ENCODE results near the gene ARHGAP4.

ARHGAP4 gene

GRCh38 chrX:153901753-153902140, 24.3 kb downstream of the ARHGAP4 start:
- no peak overlapping the region for H3K4me3 ChIP-seq (replicated peaks; ENCODE audit: insufficient read depth, low read length)
- no peak for DNase-seq (ENCODE audit: low read depth in 1 of 2, low spot score in 1 of 2)
- H3K27ac ChIP-seq (replicated peaks) = peak overlapping the region; percentile 40; the same call in 1 of the 2 replicates

GRCh38 chrX:153900831-153901752, 25.0 kb downstream of the ARHGAP4 start:
- Histone ChIP-seq H3K27me3 (ENCODE audit: insufficient read depth, poor library complexity, severe bottlenecking) (no peaks in the 10 kb centered on the region), H3K4me3 (replicated peaks; ENCODE audit: insufficient read depth, low read length) (no peak overlapping the region), H3K27ac (replicated peaks) (peak overlapping the region; percentile 40)
- TF ChIP-seq CTCF (IDR thresholded peaks at IDR 0.05; ENCODE audit: insufficient read depth, low read length) (no peak), POLR2AphosphoS5 (IDR thresholded peaks at IDR 0.05; ENCODE audit: low read depth) (peak; percentile 45; the same call in 1 of the 2 replicates), REST (IDR thresholded peaks at IDR 0.05; ENCODE audit: insufficient replicate concordance, low read depth) (peak; percentile 18), GABPA (IDR thresholded peaks at IDR 0.05; ENCODE audit: low read depth) (peak; percentile 31; the same call in 1 of the 2 replicates), SPI1 (IDR thresholded peaks at IDR 0.05; ENCODE audit: borderline replicate concordance, low read depth) (peak; percentile 84)
- peak; percentile 74 to 97 for DNase-seq (ENCODE audit: low read depth in 1 of 2, low spot score in 1 of 2)

More at GRCh38 chrX:153901753-153902140, 24.3 kb downstream of the ARHGAP4 start:
- TF ChIP-seq CTCF (IDR thresholded peaks at IDR 0.05; ENCODE audit: insufficient read depth, low read length) = no peak
- no peak for TF ChIP-seq GABPA (IDR thresholded peaks at IDR 0.05; ENCODE audit: low read depth)
- TF ChIP-seq POLR2AphosphoS5 (IDR thresholded peaks at IDR 0.05; ENCODE audit: low read depth) = no peak
- TF ChIP-seq SPI1 (IDR thresholded peaks at IDR 0.05; ENCODE audit: borderline replicate concordance, low read depth) = no peak
- TF ChIP-seq REST (IDR thresholded peaks at IDR 0.05; ENCODE audit: insufficient replicate concordance, low read depth) = no peak
- no peaks in the 10 kb centered on the region for H3K27me3 ChIP-seq (ENCODE audit: insufficient read depth, poor library complexity, severe bottlenecking)

- Histone ChIP-seq H3K4me3 (replicated peaks; ENCODE audit: insufficient read depth, low read length) (no peak overlapping the region), H3K27me3 (ENCODE audit: insufficient read depth, poor library complexity, severe bottlenecking) (no peaks in the 10 kb centered on the region), H3K27ac (replicated peaks) (no peak overlapping the region)
- no peak for DNase-seq (ENCODE audit: low read depth in 1 of 2, low spot score in 1 of 2)
- TF ChIP-seq REST (IDR thresholded peaks at IDR 0.05; ENCODE audit: insufficient replicate concordance, low read depth) (no peak), SPI1 (IDR thresholded peaks at IDR 0.05; ENCODE audit: borderline replicate concordance, low read depth) (no peak), GABPA (IDR thresholded peaks at IDR 0.05; ENCODE audit: low read depth) (no peak), POLR2AphosphoS5 (IDR thresholded peaks at IDR 0.05; ENCODE audit: low read depth) (no peak), CTCF (IDR thresholded peaks at IDR 0.05; ENCODE audit: insufficient read depth, low read length) (no peak)
These were observed 28.2 kb downstream of the ARHGAP4 start for GRCh38 chrX:153897899-153898298.
